NCI-H748 treated with DMSO at 0.1 percent for 48 hours (cell line): ENCODE measurements around the gene SCRT2.

Experiments
- DNase-seq: peaks from one replicate; lab custom pipeline; 2025; lab: John Stamatoyannopoulos, UW

SCRT2 gene

GRCh38 chr20:672963-673602, 2.5 kb downstream of the SCRT2 start:
- peak; percentile 24 for DNase-seq

- no peak for DNase-seq
These were observed 4.2 kb downstream of the SCRT2 start for GRCh38 chr20:671252-672030.

- no peak for DNase-seq
These were observed 6.0 kb downstream of the SCRT2 start for GRCh38 chr20:669573-669972.

GRCh38 chr20:668638-669037, 7.0 kb downstream of the SCRT2 start:
- no peak for DNase-seq

GRCh38 chr20:668050-668449, 7.6 kb downstream of the SCRT2 start:
- no peak for DNase-seq

DNA sequence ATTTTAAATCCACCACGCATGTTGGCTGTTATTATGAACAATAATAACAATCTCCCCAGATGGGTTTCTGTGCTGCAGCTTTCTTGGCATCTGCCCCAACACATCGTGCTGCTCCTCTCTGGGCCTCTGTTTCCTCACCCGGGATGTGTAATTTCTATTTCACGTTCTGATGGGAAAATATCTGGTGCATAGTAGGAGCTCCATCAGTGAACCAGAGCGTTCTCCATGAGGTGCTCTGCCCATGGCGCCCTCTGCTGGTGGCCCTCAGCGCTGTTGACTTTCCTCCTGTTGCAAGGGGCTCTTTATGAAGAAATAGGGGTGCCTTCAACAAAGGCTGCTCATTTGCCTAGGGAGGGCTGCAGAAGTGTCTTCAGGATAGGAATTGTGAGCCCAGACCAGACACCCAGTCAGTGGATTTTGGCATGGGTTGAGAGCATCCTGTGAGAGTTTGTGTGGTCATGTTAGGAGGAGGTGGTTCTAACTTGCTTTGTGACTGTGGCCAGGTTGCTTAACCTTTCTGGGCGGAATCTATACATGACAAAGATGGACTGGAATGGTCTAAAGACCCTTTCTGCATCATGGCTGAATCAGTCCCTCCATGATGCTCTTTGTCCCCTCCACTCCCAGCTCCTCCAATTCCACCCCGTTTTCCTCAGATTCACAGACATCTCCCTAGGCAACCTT, 8.1 kb downstream of the SCRT2 start:
- peak; percentile 29 for DNase-seq

GRCh38 chr20:666877-667276, 8.7 kb downstream of the SCRT2 start:
- DNase-seq = no peak

GRCh38 chr20:665276-665675, 10.3 kb downstream of the SCRT2 start:
- no peak for DNase-seq

DNA sequence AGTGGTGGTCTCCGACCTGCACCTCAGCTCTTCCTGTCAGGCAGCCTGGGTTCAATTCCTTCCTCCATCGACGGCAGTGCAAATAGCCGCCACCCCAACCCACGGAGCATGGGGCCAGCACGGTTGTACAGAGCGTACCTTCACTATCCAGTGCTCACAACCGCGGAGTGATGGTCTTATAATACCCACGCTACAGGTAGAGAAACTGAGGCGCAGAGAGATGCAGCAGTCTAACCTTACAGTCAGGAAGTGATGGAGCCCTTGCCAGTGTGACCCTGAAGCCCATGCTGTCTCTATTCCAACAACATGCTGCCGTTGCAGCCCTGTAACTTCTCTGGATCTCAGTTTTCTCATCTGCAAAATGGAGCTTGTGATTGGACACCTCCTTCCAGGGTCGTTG, 11.0 kb downstream of the SCRT2 start:
- DNase-seq = no peak

DNA sequence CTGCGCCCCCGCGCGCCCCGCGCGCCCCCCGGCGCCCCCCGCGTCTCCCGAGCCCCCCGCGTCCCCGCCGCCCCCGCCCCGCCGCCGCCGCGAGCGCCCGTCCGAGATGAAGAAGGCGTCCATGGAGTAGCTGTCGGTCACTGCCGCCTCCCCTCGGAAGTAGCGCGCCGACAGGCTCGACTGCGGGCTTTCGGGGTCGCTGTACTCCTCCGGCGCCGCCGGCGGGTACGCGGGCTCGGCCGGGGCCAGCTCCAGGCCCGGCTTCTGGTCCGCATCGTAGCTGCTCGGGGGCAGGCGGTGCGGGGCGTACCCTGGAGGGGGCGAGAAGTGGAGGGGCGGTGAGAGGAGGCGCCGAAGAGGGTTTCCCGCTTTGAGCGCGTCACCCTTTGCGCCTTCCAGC, 11.5 kb downstream of the SCRT2 start:
- no peak for DNase-seq

DNA sequence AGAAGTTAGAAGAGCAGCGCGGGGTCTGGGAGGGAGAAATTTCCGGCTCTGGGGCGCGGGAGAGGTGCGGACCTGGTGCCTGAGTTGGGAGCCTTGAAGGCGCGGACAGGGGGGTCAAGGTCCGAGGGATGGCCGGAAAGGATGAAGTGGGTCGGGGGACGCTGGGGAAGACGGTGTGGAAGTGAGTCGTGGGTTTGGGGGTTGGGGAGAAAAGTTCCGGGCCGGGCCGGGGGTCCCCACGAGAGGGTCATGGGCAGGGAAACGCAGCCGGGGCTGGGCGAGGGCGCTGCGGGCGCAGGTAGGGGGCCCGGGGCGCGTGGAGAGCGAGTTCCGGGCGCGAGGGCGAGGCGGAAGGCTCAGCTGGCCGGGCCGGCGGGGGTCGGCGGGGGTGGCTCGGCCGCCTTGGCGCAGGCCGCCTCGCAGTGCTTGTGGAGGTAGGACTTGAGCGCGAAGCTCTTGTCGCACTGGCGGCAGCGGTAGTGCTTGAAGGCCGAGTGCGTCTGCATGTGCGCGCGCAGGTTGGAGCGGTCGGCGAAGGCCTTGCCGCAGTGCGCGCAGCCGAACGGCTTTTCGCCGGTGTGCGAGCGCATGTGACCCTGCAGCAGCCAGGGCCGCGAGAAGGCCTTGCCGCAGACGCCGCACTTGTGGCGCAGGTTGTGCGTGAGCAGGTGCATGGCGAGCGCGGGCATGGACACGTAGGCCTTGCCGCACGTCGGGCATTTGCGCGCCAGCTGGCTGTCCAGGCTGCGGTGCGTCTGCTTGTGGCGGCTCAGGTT, 12.1 kb downstream of the SCRT2 start:
- no peak for DNase-seq

GRCh38 chr20:662277-663192, 13.1 kb downstream of the SCRT2 start:
- no peak for DNase-seq

- DNase-seq = no peak
These were observed 13.9 kb downstream of the SCRT2 start for GRCh38 chr20:661474-662270.

GRCh38 chr20:658731-659291, 16.8 kb downstream of the SCRT2 start:
- no peak for DNase-seq

DNA sequence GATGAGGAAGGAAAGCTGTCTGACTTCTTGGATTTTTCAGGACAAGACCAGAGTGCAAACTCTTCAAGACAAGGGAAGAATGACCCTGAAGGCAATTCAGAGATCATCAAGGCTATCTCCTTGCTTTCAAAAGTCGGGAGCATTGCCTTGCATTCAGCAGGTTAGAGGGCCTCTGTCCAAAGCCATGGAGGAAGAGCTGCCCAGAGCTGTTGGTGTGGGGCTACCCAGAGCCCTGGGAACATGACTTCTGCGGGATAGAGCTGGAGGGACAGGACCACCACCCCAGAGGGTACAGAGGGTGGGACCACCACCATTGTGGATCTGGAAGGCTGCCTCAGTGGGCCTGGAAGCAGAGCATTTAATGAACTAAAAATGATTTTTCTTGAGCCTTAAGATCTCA, 17.4 kb downstream of the SCRT2 start:
- no peak for DNase-seq

DNA sequence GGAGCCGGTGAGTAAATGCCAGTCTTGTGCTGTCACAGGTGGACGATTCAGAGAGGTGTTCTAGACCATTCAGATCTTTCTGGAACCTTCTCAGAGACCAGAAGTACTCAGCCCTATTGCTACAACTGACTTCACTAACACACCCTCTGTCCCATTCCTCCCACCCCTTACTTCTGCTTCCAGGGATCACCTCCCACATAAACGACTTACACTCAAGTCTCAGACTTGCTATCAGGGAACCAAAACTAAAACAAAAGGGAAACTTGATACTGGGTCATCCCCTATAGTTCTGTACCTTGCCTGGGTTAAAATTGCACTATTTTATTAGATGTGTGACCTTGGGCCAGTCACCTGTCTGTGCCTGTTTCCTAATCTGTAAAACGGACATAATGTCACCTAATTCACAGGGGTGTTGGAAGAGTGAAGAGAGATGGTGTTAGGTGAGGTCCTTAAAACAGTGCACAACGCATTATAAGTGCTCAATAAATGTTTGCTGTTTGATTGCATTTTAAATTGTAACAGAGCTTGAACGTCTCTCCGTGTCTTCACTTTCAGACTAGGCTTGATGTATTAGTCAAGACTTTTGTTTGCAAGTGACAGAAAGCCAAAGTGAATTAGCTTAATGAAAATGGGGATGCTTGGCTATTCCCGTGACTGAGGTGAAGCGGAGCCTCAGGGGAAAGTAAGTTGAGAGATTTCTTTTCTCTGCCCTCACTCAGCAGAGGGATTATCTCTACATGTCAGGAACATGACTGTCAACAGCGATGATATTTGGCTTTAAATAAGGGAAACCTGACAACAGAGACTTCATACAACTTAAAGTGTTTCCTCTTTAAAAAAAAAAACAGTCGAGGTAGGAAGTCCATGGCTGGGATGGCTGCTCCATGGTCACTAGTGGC, 19.6 kb downstream of the SCRT2 start:
- DNase-seq = no peak

- DNase-seq = no peak
These were observed 21.2 kb downstream of the SCRT2 start for GRCh38 chr20:654417-654750.

DNA sequence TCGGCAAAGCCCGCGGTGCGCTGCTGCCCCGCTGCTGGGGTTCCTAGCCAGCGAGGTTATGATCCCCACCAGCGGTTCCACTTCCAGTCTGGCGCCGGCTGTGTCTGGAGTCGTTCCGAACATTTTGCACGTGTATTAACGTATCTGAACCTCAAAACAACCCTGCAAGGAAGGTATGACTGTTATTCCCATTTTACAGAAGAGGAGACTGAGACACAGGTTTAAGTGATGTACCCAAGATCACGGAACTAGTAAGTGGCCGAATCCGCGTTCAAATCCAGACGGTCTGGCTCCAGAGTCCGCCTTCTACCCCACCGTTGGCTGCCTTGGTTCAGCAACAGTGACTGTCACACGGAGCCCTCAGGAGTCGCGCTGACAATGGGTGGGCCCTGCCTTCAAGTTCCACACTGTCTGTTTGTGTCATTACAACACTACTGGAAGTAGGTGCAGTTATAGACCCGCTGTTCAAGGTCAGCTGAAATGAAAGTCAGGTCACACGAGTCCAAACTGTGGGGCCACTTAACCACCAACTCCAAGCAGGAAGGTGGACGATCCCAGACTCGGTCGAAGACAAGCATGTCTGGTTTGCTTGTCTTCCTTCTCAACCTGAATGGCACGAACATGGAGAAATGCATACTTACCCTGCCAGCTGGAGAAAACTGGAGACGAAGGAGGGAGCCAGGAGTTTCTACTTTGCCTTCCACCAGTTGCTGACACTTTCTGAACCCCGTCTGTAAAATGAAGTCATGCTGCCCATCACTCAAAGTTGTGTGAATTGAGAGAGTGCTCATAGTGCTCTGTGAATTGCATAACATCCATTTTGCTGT, 21.8 kb downstream of the SCRT2 start:
- DNase-seq = no peak
